ENCODE data around the gene NIPA2.
"Not testable (repeated sequence)": the region's sequence is repeated elsewhere in the genome, so short reads cannot be mapped to it uniquely, and the experiment has no call there.

NIPA2 gene

DNA sequence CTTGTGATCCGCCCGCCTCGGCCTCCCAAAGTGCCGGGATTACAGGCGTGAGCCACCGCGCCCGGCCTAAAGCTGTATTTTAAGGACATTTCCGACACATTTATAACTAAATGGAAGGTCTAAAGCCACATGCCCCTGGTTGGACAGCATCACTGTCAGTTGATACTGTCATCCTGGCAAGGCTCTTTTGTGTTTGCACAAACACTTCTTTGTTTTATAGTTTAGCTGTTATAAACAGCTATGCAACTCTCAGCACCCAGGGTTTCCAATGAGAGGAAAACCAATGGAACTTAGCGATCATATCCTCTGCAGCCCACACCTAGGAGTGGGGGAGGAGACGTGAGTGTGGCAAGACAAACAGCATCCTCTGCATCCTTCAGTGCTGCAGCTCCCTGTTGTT lies 32.3 kb upstream of the NIPA2 start:
- TF ChIP-seq, protein P1, sequence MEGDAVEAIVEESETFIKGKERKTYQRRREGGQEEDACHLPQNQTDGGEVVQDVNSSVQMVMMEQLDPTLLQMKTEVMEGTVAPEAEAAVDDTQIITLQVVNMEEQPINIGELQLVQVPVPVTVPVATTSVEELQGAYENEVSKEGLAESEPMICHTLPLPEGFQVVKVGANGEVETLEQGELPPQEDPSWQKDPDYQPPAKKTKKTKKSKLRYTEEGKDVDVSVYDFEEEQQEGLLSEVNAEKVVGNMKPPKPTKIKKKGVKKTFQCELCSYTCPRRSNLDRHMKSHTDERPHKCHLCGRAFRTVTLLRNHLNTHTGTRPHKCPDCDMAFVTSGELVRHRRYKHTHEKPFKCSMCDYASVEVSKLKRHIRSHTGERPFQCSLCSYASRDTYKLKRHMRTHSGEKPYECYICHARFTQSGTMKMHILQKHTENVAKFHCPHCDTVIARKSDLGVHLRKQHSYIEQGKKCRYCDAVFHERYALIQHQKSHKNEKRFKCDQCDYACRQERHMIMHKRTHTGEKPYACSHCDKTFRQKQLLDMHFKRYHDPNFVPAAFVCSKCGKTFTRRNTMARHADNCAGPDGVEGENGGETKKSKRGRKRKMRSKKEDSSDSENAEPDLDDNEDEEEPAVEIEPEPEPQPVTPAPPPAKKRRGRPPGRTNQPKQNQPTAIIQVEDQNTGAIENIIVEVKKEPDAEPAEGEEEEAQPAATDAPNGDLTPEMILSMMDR (IDR thresholded peaks at IDR 0.05; ENCODE audit: low read depth, low read length): no peak

DNA sequence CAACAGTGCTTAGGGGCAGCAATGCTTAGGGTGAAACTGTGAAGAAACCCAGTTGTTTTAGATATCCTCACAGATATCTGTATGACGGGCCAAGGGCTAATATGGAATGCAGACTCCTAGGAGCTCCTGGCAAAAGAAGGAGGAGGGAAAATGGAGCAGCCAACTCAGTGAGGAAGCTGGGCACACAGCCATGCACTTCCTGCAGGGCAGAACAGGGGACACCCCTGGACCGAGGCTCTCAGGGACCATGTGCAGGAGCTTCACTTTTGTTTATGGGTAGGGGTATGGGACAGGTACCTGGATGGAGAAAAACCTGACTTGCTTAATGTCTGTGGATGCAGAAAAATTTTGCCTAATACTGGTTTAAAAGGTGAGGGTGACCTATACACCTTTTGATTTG lies 31.8 kb upstream of the NIPA2 start:
- H3K4me3 ChIP-seq (replicated peaks in 1 of 2; ENCODE audit: low read depth in 2 of 2, low read length in 2 of 2): no peak overlapping the region
- TF ChIP-seq, protein P1 (IDR thresholded peaks at IDR 0.05; ENCODE audit: low read depth, low read length): no peak
- DNase-seq (ENCODE audit: low read depth in 2 of 2): peak in 1 of 2 donors; percentile 18

More for the DNA sequence above, 32.3 kb upstream of the NIPA2 start:
- no peak overlapping the region for H3K4me3 ChIP-seq (replicated peaks in 1 of 2; ENCODE audit: low read depth in 2 of 2, low read length in 2 of 2)
- DNase-seq (ENCODE audit: low read depth in 2 of 2): peak in 1 of 2 donors; percentile 4

DNA sequence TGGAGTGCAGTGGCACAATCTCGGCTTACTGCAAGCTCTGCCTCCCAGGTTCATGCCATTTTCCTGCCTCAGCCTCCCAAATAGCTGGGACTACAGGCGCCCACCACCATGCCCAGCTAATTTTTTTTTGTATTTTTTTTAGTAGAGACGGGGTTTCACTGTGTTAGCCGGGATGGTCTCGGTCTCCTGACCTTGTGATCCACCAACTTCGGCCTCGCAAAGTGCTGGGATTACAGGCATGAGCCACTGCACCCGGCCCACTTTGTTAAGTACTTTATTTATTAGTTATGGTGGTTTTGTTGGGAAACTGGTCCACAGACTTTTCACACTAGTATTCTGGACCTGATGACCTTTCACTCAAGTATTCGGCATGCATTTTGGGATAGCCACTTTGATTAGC lies 30.6 kb upstream of the NIPA2 start:
- DNase-seq (ENCODE audit: low read depth in 2 of 2); H3K4me3 ChIP-seq (replicated peaks in 1 of 2; ENCODE audit: low read depth in 2 of 2, low read length in 2 of 2): not testable (repeated sequence)

DNA sequence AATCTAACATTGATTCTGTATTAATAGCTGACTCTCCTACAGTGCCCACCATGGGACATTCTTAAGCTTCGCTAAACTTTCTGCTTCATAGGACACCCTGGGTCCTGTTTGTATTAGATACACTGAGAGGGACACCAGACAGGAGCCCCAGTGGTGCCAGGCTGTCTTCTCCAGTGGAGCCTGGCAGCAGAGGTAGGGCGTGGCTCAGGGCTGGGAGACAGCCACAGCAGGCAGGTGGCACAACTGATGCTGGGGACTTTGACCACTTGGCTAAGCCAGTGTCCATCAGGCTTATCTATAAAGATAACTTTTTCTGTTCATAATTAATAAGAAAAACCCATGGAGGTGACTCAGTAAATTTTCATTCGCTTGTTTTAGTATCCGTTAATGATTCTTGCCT lies 30.2 kb upstream of the NIPA2 start:
- no peak for DNase-seq (ENCODE audit: low read depth in 2 of 2)
- TF ChIP-seq, protein P1 (IDR thresholded peaks at IDR 0.05; ENCODE audit: low read depth, low read length): no peak
- H3K4me3 ChIP-seq (replicated peaks in 1 of 2; ENCODE audit: low read depth in 2 of 2, low read length in 2 of 2): no peak overlapping the region

DNA sequence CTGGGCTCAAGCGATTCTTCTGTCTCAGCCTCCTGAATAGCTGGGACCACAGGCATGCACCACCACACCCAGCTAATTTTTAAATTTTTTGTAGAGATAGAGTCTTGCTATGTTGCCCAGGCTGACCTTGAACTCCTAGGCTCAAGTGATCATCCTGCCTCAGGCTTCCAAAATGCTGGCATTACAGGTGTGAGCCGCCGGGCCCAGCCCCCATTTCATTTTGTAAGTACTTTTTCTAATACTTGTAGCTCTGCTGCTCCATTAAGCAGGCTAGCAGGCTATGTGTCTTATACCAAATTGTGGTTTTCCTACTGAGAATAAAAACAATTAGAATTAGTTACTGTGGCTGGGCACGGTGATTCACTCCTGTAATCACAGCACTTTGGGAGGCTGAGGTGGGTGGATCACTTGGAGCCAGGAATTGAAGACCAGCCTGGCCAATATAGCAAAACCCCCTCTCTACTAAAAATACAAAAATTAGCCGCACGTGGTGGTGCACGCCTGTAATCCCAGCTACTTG lies 29.6 kb upstream of the NIPA2 start:
- TF ChIP-seq, protein P1 (IDR thresholded peaks at IDR 0.05; ENCODE audit: low read depth, low read length): no peak
- H3K4me3 ChIP-seq (replicated peaks in 1 of 2; ENCODE audit: low read depth in 2 of 2, low read length in 2 of 2): no peak overlapping the region
- no peak for DNase-seq (ENCODE audit: low read depth in 2 of 2)

DNA sequence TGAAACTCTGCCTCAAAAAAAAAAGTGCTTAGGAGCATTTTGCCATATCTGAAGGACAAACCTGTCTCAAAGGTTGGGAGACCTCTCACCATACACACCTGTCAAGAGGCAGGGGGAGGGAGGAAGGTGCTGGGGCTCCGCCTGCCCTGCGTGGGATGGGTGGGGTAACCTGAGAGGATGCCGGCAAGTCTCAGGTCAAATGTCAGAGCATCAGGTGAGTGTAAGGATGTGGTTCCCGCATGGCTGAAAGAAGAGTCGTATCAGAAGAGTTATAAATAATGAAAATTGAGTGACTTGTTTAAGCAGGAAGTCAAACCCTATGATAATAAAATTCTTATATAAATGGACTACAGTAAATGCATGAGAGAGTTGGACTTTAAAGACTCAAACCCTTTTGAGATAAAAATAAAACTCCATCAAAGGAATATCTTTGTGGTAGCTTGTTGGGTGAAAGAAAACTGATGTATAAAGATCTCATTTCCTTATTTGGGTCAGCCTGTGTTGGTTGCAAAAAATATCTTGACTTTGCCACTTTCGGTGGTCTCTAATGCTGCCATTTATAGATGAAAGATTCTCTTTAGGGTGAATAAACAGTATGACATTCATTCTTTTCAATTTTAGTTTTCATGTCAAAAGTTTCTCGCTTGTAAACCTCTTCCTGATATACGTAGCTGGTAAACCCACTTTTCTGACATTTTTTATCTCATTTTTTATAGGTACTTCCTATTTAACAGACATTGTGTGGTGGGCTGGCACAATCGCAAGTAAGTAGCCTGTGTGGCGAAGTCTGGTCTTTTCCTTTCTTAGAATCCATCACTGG lies 28.2 kb upstream of the NIPA2 start:
- H3K4me3 ChIP-seq (replicated peaks in 1 of 2; ENCODE audit: low read depth in 2 of 2, low read length in 2 of 2): no peak overlapping the region
- TF ChIP-seq, protein P1 (IDR thresholded peaks at IDR 0.05; ENCODE audit: low read depth, low read length): no peak
- no peak for DNase-seq (ENCODE audit: low read depth in 2 of 2)

DNA sequence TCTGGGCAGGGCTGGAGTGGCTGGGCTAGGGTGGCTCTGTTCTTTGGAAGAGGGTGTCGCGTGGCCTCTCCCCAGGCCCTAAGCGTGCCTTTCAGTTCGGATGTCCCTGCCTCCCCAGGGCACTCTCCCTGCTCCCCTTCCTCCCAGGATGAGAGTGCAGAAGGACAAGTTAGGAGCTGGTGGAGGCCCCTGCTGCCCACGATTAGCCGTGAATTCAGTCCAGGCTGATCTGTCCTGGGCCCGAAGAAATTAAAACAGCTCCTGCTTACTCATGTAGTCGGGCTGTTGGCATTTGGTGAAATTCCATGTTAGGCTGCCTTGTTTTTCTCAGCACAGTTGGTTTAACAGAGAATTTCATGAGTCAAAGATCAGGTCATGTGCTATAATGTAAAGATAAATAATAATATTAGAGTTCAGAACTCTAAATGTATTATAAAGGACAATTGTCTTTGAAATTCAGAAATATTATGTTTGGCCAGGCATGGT lies 27.6 kb upstream of the NIPA2 start:
- TF ChIP-seq, protein P1 (IDR thresholded peaks at IDR 0.05; ENCODE audit: low read depth, low read length): no peak
- DNase-seq (ENCODE audit: low read depth in 2 of 2): no peak
- H3K4me3 ChIP-seq (replicated peaks in 1 of 2; ENCODE audit: low read depth in 2 of 2, low read length in 2 of 2): no peak overlapping the region

All from cardiac fibroblast (primary cell).